CD4-positive, alpha-beta T cell treated with Interleukin-1 beta for 1 hour (primary cell): Measurements from ENCODE around the gene TP53TG5.

Experiments
- DNase-seq, 2 donors: peaks; one replicate each; pipeline ENCODE4 v3.0.0-alpha.2; 2020 to 2022

Gene TP53TG5

DNA sequence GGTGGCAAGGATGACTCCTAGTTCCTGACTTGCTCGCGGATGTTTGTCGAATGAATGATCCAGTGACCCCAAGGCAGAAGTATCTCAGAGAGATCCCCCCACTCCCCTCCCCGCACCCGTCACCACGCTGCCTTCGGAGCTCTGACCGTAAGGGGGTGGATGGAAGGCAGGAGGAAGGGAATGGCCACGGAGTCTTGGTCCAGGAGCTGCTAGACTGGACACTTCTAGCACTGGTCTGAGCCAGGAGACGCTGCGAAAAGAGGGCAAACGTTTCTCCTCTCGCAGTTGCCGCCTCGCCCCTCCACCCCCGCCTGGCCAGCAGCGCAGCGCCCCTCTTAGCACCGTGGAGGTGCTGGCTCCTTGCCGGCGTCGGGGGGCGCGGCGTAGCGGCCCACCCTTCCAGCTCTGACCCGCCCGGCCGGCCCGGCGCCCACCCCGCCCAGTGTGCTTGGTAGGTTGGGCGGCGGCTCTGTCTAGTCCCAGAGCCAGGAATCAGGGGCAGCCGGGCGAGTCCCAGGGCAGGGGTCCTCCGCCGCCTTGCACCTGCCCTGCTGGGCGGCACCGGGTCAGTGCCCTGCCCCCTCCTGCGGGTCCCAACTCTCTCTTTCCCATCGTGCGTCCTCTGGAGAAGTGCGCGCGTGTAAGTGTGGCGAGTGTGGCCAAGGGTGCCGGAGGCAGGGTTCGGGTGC, 27.6 kb upstream of the TP53TG5 start:
- no peak for DNase-seq

DNA sequence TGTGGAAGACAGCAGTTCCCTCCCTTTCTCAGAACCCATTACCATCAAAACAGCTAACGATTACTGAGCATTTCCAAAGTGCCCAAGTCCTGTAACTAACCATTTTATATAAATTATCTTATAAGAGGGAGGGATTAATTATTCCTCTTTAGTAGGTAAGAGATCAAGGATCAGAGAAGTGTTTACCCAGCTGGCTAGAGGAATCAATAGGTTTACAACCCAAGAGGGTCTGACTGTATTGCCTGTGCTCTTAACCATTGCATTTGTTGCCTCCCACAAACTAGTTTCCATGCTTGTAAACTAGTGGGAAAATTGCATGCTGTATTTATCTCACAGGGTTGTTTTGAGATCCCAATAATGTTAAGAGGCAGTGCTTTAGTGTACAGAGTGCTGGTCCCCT, 26.3 kb upstream of the TP53TG5 start:
- DNase-seq, result no peak

DNA sequence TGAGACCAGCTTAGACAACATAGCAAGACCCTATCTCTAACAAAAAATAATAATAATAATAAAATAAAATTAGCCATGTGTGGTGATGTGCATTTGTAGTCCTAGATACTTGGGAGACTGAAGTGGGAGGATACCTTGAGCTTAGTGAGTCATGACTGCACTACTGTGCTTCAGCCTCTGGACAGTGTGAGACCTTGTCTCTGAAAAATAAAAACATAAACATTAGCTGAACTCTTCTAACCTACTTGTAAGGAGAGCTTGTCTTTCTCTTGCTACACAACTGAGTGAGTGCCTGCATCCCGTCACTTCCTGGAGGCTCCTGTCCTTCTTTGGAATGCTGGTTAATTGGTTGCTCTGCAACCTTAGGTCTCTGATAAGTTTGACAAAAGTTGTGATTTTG, 24.8 kb upstream of the TP53TG5 start:
- no peak for DNase-seq

DNA sequence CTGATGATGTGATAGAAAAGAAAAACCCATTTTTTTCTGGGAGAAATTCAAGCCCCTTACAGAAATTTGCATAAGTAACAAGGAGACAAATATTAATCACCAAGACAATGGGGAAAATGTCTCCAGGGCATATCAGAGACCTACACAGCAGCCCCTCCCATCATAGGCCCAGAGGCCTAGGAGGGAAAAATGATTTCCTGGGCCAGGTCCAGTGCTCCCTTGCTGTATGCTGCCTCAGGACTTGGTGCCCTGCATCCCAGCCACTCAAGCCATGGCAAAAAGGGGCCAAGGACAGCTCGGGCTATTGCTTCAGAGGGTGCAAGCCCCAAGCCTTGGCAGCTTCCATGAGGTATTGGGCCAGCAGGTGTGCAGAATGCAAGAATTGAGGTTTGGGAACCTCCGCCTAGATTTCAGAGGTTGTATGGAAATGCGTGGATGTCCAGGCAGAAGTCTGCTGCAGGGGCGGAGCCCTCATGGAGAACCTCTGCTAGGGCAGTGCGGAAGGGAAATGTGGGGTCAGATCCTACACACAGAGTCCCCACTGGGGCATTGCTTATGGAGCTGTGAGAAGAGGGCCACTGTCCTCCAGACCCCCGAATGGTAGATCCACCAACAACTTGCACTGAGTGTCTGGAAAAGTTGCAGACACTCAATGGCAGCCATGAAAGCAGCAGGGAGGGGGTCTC, 22.4 kb upstream of the TP53TG5 start:
- no peak for DNase-seq

DNA sequence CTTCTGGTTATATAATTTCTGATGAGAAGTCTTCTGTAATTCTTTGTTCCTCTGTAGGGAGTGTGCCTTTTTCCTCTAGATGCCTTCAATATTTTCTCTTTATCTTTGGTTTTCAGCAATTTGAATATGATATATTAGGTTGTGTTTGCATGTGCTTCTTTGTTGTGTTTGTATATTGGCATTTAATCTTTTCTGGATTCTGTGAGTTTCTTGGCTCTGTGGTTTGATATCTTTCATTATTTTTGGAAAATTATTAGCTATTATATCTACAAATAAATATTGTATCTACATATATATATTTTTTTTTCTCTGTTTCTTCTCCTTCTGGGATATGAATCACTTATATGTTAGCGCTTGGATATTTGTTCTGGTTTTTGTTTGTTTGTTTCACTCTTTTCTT, 20.9 kb upstream of the TP53TG5 start:
- DNase-seq, result no peak

DNA sequence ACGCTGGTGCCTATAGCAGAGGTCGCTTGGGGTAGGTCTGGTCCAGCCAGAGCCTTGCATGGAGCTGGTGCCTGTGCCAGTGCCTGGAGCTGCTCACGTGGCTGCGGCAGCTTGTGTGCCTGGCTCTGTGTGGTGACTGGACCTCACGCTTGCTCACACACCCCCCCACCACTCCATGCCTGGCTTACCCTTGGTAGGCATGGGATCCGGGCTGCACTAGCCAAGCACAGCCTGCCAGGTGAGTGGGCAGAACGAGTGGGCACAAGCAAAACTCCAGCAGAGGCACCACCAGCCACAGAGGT, 16.9 kb upstream of the TP53TG5 start:
- no peak for DNase-seq

DNA sequence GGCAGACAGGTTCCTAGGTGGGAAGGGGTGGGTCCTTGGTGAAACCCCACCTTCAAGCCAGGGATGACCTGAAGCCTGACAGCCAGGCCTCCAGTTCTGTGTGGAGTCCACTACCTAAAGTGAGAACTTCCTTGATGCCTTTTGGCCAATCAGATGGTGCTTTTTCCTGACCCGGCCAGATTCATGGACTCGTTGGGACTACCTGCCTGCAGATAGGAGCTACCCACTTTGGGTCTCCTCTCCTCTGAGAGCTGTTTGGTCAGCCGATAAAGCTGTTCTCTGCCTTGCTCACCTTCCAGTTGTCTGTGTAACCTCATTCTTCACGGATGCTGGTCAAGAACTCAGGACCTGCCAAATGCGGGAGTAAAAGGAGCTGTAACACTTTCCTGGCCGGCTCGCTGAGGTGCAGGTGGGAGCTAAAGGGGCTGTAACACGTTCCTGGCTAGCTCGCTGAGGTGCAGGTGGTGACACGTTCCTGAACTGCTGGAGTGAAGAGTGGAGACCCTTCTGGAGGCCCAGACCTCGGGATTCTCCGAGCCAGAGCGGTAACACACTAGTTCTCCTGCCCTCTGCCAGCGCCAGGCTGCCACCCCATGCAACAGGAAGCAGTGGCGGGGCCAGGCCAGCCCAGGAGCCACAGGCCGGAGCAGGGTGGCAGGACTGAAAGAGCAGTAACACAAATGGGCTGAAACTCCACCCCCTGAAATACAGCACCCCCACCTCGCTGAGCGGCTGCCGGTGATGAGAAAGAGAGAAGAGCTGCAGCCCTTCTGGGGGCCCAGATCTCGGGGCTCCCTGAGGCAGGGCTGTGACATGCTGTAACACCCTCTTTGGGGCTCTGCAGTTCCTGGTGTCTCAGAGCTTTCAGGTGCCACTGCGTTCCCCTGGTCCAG, 16.3 kb upstream of the TP53TG5 start:
- no peak for DNase-seq

DNA sequence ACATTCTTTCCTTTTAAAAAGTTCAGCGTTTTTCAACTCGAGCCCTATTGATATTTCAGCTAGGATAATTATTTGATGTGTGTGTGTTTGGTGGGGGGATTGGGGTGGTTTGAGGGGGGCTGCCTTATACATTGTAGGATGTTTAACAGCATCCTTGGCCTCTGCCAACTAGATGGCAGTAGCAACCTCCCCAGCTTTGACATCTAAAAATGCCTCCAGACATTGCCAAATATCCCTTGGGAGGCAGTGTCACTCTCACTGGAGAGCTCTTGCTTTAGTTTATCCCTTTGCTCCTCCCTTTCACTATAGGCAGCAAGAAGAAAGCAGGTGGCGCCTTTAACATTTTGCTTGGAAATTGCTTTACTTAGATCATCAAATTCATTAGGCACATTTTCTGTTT, 14.6 kb upstream of the TP53TG5 start:
- DNase-seq, result no peak

DNA sequence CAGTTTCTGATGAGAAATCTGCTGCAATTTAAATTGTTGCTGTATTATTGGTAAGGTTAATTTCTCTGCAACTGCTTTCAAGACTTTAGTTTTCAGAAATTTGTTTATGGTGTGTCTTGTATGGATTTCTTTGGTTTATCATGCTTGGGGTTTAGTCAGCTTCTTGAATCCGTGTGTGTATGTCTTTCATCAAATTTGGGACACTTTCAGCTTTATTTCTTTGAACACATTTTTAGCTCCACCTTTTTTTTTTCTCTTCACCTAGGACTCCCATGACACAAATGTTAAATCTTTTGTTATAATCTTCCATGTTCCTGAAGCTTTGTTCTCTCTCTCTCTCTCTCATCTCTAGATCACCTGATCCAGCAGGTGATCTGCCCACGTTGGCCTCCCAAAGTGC, 13.4 kb upstream of the TP53TG5 start:
- no peak for DNase-seq

DNA sequence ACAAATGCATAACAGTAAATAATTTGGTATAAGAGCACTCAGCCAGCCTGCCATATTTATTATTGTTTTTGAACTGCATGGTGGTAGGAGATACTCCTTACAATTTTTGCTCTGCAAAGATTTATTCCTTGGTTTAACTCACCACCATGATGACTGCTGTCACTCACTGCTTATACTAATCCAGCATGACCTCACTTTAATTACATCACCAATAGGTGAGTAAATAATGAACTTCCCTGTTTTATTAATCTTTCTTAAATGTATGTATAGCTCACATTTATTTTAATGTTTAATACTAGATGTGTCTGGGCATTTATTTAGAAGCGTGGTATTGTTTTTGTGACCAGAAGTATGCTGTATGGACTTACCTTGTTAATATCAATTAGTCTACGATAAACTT, 12.8 kb upstream of the TP53TG5 start:
- no peak for DNase-seq

DNA sequence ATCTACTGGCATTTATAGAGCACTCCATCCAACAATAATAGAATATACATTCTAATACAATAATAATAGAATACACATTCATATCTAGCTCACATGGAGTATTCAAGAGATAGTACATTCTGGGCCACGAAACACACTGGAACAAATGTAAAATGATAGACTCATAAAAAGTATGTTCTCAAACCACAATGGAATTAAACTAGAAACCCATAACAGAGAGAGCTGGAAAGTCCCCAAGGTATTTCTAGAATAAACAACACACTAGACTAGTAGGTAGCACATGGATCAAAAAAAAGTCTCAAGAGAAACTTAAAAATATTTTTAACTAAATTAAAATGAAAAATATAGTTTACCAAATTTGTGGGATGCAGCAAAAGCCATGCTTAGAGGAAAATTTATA, 9.1 kb upstream of the TP53TG5 start:
- DNase-seq, result no peak

DNA sequence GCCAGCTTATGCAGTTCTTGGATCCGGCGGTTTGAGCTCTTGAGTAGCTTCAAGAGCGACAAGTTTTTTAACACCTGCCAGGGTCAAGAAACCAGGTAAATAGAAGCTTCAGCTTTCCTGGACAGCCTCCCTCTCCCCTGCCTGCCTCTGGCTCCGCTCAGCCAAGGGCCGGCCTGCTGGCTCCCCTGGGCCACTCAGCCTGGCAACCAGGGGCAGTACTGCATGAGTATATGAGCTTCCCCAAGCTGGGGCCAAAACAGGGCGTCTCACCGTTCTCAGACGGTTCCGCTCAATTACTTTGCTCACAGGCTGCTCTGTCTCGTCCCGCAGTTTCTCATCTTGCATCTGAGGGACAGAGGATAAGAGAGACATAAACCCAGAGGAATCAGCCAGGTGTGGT, 856 bp downstream of the TP53TG5 start:
- DNase-seq, result no peak

DNA sequence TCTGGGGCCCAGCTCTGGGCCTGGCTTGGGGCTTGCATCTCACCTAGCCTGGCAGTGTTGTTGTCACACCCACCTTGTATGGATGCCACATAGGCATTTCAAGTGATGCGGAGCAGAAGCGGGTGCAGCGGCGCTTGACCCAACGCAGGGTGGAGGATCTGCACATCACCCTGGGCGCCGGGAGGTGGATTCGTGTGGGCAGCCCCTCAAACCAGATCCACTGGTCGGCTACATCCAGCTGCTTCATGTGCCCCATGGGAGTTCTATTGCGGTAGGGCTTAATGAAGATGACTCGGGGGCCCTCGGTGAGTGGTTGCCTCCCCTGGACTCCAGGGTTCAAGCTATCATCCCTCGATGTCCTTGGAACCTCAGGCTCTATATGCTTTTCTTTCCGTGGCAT, 3.2 kb downstream of the TP53TG5 start:
- DNase-seq, result no peak

DNA sequence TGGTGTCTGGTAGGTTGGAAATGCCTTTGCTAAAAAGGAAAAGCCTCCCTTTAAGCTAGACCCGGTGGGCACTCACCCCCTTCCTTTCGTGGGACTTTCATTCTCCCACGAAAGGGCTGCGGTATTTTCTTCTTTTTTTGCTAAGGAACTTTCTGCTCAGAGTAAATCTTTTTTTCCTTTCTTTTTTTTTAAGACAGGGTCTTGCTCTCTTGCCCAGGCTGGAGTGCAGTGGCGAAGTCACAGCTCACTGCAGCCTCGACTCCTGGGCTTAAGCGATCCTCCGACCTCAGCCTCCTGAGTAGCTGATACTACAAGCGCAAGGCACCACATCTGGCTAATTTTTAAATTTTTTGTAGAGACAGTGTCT, 4.0 kb downstream of the TP53TG5 start:
- no peak for DNase-seq

DNA sequence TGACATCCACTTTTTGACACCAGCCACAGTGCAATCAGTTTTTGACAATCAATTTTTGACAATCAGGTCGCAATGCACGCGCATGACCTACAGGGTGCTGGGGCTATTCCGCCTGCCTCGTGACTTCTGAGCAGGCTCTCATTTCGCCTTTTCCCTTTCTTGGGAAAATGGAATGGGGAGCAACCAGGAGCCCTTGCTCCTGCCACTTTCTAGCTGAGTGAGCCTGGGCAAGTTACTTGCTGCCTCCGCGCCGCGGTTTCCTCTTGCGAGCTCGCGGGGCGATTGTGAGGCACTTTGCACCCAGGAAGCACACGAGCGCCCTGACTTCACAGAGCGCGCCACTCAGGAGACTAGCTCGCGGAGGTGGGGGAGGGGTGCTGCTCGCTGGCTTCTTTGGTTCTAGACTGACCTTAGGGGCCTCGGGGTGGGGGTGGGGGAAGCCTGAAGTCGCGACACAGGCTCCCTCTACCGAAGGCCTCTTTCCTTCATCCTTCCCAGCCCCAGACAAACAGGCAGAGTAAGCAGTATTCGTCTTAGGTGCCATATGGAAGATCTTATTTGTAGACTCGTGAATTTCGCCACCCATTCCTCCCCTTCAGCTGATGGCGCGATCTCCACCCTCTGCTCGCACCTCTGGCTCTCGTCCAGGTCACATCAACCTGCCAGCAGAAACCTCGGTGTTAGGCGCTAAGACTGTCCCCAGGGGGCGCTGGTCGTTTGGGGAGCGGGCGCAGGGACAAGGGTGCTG, 4.6 kb downstream of the TP53TG5 start:
- DNase-seq, result peak; percentile 89 to 90

DNA sequence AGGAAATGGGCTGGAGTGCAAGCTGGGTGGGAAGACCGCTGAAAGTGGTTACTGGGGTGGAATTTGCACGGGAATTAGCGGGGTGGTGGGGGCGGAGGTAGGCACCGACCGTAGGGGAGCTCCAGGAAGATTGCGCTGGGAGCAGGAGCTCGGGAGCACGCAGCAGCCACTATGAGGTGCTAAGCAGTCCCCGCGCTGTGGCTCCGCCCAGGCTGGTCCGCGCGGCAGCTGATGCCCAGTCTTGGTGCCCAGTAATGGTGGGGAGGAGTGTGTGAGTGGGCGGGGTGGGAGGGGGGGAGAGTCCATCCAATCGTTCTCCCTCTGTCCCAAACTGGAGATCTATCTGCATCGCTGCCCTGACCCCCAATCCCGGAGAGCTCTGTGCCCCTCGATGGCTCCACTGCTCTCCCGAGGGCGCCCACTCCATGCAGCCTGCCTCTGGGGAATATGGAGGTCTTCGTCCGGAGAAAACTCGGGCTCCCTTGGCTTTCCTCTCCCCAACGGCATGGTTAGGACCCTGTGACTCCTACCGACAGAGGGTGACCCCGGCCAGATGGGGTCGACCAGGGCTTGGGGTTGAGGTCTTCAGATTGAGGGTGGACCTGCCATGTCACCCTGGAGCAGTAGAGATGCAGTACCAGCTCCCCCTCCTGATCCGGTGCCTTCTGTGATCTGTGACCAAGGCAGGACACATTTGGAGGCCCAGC, 5.3 kb downstream of the TP53TG5 start:
- DNase-seq, result no peak

DNA sequence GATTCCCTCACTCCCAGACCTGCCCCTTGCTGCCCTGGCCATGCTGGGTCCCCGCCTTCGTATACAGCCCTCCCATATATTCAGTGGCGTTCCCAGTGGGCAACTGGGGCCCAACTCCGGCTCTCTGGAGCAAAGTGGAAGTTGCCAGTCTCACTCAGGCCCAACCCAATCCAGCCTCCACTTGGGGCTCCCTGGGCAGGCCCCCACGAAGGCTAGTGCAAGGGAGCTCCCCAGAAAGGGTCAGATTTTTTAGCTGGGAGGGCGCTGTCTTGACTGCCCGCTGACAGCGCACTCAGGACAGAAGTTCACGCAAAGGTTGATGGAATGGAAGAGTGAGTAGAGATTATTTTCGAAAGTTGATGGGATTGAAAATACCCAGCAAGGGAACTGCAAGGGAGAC, 5.9 kb downstream of the TP53TG5 start:
- DNase-seq, result no peak

DNA sequence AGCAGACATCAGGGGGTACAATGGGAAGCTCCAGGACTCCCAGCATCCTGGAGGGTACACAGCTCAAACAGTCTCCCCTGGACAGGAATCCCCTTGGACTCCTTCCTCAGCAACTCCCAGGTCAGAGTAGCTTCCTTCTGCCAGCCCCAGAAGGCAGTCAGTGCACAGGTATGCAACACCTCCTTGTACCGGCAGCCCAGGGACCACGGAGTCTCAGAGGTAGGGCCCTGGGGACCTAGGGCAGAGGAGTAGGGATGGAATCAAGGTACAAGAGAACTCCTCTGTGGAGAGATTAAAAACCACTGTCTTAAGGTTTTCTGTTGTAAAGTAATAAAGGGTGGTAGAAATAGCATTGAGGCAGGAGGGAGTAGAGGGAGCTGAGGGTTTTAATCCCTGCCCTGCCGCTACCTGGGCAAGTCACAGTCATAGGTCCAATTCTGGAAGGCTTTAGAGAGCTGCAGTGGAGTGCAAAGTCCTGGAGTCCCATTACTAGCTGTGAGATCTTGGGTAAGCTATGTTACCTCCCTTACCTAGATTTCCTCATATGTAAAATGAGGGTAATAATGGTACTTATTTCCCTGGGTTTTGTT, 7.5 kb downstream of the TP53TG5 start:
- no peak for DNase-seq

DNA sequence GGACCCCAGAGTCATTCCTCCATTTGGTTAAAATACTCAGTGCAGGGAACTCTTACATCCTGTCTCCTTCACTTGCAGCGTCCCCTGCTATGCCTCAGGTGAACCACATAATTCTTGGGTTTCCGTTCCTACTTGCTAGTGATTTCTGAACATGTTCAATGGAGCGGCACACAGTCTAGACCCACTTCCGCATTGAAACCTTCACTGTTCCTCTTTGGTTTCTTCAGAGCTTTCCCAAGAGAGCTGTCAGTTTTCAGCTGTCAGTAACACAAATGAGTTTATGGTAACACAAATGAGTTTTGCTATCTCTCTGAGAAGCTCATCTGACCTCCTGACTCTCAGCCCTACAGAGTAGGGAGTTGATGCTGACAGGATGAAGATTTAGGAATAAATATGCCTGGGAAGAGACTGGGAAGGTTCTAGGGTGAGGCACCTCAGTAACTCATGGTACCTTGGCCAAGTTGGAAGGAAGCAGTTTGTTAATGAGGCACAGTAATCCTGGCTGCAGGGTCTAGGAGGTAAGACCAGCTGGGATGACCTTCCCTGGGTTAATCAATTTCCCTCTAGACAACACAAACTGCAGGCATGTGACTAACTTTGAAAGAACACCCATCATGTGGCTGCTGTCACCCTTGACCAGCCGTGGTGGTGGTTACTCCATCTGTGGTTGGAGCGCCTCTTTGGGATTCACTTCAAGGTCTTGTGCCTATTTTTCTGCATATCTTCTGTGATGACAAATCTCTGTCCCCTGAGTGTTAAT, 9.7 kb downstream of the TP53TG5 start:
- DNase-seq, result peak; percentile 57 to 76

DNA sequence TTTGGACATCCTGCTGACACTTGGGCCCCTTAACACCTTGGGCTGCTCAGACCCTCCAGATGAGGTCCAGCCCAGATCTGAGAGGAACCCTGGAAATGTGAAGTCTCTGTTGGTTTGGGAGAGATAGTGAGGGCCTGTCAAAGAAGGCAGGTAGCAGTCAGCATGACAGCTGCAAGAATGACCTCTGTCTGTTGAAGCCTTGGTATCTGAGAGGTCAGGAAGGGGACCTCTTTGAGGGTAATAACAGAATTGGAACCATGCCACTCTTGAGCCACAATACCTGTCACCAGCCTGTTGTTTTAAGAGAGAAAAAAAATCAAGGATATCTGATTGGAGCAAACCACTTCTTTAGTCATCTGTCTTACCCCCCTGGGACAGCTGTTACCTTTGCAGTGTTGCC, 11.0 kb downstream of the TP53TG5 start:
- no peak for DNase-seq

DNA sequence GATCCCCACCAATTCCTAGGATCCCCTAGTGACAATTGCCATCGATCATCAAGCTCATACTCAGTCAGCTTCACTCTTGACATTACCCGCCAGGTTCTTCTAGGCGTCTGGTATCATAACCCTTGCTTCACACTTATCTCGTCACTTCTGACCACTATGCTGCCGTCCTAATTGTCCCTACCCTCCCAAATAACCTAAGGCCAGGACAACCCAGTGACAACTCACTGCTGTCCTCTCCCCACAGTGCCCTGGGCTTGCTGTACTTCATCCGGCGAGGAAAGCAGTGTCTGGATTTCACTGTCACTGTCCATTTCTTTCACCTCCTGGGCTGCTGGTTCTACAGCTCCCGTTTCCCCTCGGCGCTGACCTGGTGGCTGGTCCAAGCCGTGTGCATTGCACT, 11.5 kb downstream of the TP53TG5 start:
- no peak for DNase-seq

DNA sequence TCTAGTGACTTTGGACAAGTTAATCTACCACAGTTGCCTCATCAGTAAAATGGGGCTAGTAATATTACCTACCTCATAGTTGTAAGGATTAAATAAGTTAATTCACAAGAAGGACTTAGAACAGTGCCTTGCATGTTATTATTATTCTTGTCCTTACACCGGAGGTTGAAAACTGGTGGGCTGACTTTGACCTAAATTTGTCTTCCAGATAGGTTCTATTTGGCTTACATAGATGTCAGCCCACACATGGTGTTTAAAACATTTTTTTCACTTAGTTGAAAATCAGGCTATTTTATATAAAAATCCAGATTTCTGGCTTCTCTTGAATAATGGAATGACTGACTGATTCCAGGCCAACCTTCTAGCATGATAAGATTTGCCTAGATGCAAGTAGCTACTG, 11.9 kb downstream of the TP53TG5 start:
- DNase-seq, result no peak
